Neural crest cell (in vitro differentiated cells): ENCODE results near the gene MRPL41. TPM values are rescaled to one million over a fixed set of nuclear protein-coding genes. Genes with fewer than 3 reads are reported as not detected.
"Not testable (repeated sequence)": the region's sequence is repeated elsewhere in the genome, so short reads cannot be mapped to it uniquely, and the experiment has no call there.

ENCODE experiments used
- DNase-seq: peaks from one replicate; pipeline ENCODE4 v3.0.0; 2021; ENCODE audit warnings: low read depth, mixed read lengths, low spot score
- H3K27ac Mint-ChIP-seq: one replicate; pipeline ENCODE4 v1.8.0; 2021; ENCODE audit warnings: mild to moderate bottlenecking, mixed read lengths; ENCODE audit not compliant: unreplicated experiment
- H3K27me3 Mint-ChIP-seq: 2 replicates; pipeline ENCODE4 v1.8.0; 2021; ENCODE audit warnings: low read depth, mild to moderate bottlenecking, mixed read lengths
- H3K36me3 Mint-ChIP-seq: 2 replicates; pipeline ENCODE4 v1.8.0; 2021; ENCODE audit warnings: low read depth, mild to moderate bottlenecking, mixed read lengths
- H3K4me1 Mint-ChIP-seq: 2 replicates; pipeline ENCODE4 v1.8.0; 2021; ENCODE audit warnings: mixed read lengths
- H3K4me3 Mint-ChIP-seq: one replicate; pipeline ENCODE4 v1.8.0; 2021; ENCODE audit warnings: mild to moderate bottlenecking, mixed read lengths
- H3K9me3 Mint-ChIP-seq: 2 replicates; pipeline ENCODE4 v1.8.0; 2021; ENCODE audit warnings: mixed read lengths
- total RNA-seq: library from RNA; stranded (reverse); gene quantifications from 2 replicates; pipeline ENCODE4 v1.2.1, GENCODE V29; 2021
- TF ChIP-seq, protein P1 (sequence below): fragments of 200-600 bp; sonication (generic); conservative IDR thresholded peaks from 2 replicates; pipeline ENCODE4 v1.5.0; 2021; ENCODE audit warnings: antibody characterized with exemption, mild to moderate bottlenecking

Gene MRPL41
- total RNA-seq, 1 donor from 2014 or later, result 40.9 TPM

GRCh38 chr9:137506702-137507171, 44.9 kb upstream of the MRPL41 start:
- DNase-seq, result no peak
- TF ChIP-seq, protein P1, sequence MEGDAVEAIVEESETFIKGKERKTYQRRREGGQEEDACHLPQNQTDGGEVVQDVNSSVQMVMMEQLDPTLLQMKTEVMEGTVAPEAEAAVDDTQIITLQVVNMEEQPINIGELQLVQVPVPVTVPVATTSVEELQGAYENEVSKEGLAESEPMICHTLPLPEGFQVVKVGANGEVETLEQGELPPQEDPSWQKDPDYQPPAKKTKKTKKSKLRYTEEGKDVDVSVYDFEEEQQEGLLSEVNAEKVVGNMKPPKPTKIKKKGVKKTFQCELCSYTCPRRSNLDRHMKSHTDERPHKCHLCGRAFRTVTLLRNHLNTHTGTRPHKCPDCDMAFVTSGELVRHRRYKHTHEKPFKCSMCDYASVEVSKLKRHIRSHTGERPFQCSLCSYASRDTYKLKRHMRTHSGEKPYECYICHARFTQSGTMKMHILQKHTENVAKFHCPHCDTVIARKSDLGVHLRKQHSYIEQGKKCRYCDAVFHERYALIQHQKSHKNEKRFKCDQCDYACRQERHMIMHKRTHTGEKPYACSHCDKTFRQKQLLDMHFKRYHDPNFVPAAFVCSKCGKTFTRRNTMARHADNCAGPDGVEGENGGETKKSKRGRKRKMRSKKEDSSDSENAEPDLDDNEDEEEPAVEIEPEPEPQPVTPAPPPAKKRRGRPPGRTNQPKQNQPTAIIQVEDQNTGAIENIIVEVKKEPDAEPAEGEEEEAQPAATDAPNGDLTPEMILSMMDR, result no peak
- Mint-ChIP-seq H3K27me3 (peaks cover 14% of the 10 kb centered on the region), H3K27ac (peak overlapping the region; percentile 12), H3K4me3 (no peak overlapping the region), H3K36me3 (peaks cover 13% of the 10 kb centered on the region), H3K4me1 (peaks cover 7% of the 10 kb centered on the region), H3K9me3 (peaks cover 10% of the 10 kb centered on the region)

- peaks cover 4% of the 10 kb centered on the region for H3K9me3 Mint-ChIP-seq
- peaks cover 5% of the 10 kb centered on the region for H3K36me3 Mint-ChIP-seq
- no peaks in the 10 kb centered on the region for H3K27me3 Mint-ChIP-seq
- H3K27ac Mint-ChIP-seq, result no peak overlapping the region
- TF ChIP-seq, protein P1, result no peak
- no peaks in the 10 kb centered on the region for H3K4me1 Mint-ChIP-seq
- no peak overlapping the region for H3K4me3 Mint-ChIP-seq
- DNase-seq, result no peak
These were observed 42.5 kb upstream of the MRPL41 start for GRCh38 chr9:137509198-137509597.

DNA sequence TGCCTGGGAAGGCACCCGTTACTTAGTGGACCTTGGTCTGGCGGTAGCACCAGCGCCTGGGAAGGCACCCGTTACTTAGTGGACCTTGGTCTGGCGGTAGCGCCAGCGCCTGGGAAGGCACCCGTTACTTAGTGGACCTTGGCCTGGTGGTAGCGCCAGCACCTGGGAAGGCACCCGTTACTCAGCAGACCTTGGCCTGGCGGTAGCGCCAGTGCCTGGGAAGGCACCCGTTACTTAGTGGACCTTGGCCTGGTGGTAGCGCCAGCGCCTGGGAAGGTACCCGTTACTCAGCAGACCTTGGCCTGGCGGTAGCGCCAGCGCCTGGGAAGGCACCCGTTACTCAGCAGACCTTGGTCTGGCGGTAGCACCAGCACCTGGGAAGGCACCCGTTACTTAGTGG, 40.6 kb upstream of the MRPL41 start:
- H3K4me1 Mint-ChIP-seq, H3K27me3 Mint-ChIP-seq, H3K36me3 Mint-ChIP-seq, H3K27ac Mint-ChIP-seq, H3K9me3 Mint-ChIP-seq, H3K4me3 Mint-ChIP-seq, DNase-seq: not testable (repeated sequence)

GRCh38 chr9:137511758-137512463, 39.8 kb upstream of the MRPL41 start:
- Mint-ChIP-seq H3K36me3 (peaks cover 5% of the 10 kb centered on the region), H3K4me3 (no peak overlapping the region), H3K4me1 (no peaks in the 10 kb centered on the region), H3K27me3 (no peaks in the 10 kb centered on the region), H3K27ac (peak overlapping the region; percentile 78), H3K9me3 (peaks cover 4% of the 10 kb centered on the region)
- TF ChIP-seq, protein P1, result no peak
- DNase-seq, result no peak

DNA sequence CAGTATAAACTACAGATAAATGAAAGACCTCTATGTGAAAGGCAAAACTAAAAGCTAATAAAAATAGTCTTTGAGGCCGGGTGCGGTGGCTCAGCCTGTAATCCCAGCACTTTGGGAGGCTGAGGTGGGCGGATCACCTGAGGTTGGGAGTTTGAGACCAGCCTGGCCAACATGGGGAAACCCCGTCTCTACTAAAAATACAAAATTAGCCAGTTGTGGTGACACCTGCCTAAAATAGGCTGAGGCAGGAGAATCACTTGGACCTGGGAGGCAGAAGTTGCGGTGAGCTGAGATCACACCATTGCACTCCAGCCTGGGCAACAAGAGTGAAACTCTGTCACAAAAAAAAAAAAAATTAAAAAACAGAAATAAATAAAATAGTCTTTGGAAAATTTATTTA, 38.5 kb upstream of the MRPL41 start:
- not testable (repeated sequence) for H3K27me3 Mint-ChIP-seq, H3K36me3 Mint-ChIP-seq, H3K27ac Mint-ChIP-seq, H3K4me1 Mint-ChIP-seq, DNase-seq, H3K9me3 Mint-ChIP-seq, H3K4me3 Mint-ChIP-seq

DNA sequence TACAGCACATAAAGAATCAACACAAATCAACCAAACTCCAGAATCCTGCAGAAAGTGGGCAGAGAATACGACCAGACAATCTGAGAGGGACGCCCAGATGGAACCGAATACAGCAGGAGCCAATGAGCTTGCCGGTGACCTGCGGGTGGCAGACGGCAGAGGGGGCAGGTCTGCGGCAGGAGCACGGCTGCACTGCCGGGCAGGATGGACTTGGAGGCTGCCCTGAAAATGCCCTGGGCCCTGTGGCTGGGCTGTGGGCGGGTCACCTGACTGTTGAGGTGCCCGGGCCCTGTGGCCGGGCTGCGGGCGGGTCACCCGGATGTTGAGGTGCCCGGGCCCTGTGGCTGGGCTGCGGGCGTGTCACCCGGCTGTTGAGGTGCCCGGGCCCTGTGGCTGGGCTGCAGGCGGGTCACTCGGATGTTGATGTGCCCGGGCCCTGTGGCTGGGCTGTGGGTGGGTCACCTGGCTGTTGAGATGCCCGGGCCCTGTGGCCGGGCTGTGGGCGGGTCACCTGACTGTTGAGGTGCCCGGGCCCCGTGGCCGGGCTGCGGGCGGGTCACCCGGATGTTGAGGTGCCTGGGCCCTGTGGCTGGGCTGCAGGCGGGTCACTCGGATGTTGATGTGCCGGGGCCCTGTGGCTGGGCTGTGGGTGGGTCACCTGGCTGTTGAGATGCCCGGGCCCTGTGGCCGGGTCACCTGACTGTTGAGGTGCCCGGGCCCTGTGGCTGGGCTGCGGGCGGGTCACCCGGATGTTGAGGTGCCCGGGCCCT, 37.7 kb upstream of the MRPL41 start:
- DNase-seq, H3K27me3 Mint-ChIP-seq, H3K9me3 Mint-ChIP-seq, H3K27ac Mint-ChIP-seq, H3K4me3 Mint-ChIP-seq, H3K36me3 Mint-ChIP-seq, H3K4me1 Mint-ChIP-seq: not testable (repeated sequence)
